Transverse colon (tissue), 3 donors: ENCODE measurements around the gene CAMTA1.

Experiments
- EP300 ChIP-seq: sonication (generic); formaldehyde crosslinking; IDR thresholded peaks from one replicate; pipeline ENCODE4 v1.6.1; 2017; ENCODE audit warnings: antibody characterized with exemption, low read depth
- TF ChIP-seq, protein P1 (sequence below), 5 experiments: fragments of 200-600 bp in 3 of 5; fragments of 450-650 bp in 2 of 5; sonication (generic) in 3 of 5; IDR thresholded peaks; 1 replicate in 2 of 5; 2 replicates in 3 of 5; pipeline ENCODE4 v1.5.1; 2016 to 2017; ENCODE audit warnings: antibody characterized with exemption in 5 of 5, inconsistent platforms in 3 of 5, mild to moderate bottlenecking in 2 of 5, moderate library complexity in 1 of 5

DNA sequence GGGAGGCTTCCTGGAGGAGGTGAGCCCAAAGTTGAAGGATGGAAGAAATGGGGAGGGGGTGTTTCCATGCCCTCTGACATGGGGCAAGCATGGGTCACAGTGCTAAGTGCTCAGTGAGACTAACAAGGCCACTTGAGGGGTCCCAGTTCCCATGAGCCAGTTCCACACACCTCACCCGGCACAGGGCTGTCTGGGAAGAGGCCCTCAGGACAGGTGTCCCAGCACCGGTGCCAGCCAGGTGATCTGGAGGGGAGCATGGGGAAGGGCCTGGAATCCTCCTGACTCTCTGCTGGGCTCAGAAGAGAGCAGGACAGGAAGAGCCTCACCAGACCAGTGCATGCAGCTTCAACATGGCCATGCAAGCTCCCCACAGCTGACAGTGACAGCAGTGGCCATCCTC is 691.1 kb downstream of the CAMTA1 start:
- TF ChIP-seq, protein P1, sequence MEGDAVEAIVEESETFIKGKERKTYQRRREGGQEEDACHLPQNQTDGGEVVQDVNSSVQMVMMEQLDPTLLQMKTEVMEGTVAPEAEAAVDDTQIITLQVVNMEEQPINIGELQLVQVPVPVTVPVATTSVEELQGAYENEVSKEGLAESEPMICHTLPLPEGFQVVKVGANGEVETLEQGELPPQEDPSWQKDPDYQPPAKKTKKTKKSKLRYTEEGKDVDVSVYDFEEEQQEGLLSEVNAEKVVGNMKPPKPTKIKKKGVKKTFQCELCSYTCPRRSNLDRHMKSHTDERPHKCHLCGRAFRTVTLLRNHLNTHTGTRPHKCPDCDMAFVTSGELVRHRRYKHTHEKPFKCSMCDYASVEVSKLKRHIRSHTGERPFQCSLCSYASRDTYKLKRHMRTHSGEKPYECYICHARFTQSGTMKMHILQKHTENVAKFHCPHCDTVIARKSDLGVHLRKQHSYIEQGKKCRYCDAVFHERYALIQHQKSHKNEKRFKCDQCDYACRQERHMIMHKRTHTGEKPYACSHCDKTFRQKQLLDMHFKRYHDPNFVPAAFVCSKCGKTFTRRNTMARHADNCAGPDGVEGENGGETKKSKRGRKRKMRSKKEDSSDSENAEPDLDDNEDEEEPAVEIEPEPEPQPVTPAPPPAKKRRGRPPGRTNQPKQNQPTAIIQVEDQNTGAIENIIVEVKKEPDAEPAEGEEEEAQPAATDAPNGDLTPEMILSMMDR (IDR thresholded peaks at IDR 0.05): no peak
- TF ChIP-seq EP300: no peak
